Left lung (tissue), 10 donors: ENCODE measurements around the gene OTUB1. TPM values are rescaled to one million over a fixed set of nuclear protein-coding genes. Genes with fewer than 3 reads are reported as not detected.

Source experiments
- ATAC-seq: fragments of 200-7000 bp; cut with Tn5 transposase; one replicate; pipeline ENCODE4 v1.9.1; 2020; ENCODE audit warnings: moderate library complexity
- DNase-seq, 4 donors: peaks; one replicate each; pipeline ENCODE4 v3.0.0-alpha.2; 2013 to 2020
- H3K27ac ChIP-seq, 2 donors: fragments of 200-600 bp; sonication (generic) in 1 of 2; one replicate each; pipeline versions ENCODE4 v1.5.0 to v1.8.0; 2020 to 2021
- H3K27me3 ChIP-seq, 2 donors: fragments of 200-600 bp; sonication (generic) in 1 of 2; one replicate each; pipeline versions ENCODE4 v1.5.0 to v1.8.0; 2020 to 2021
- H3K36me3 ChIP-seq, 2 donors: fragments of 200-600 bp; sonication (generic) in 1 of 2; one replicate each; pipeline versions ENCODE4 v1.5.0 to v1.8.0; 2020 to 2021
- H3K4me1 ChIP-seq, 2 donors: fragments of 200-600 bp; one replicate each; pipeline ENCODE4 v1.8.0; 2021
- H3K4me3 ChIP-seq, 2 donors: fragments of 200-600 bp; sonication (generic) in 1 of 2; one replicate each; pipeline versions ENCODE4 v1.5.0 to v1.8.0; 2020 to 2021; ENCODE audit warnings: mild to moderate bottlenecking in 1 of 2
- H3K9me3 ChIP-seq, 2 donors: fragments of 200-600 bp; sonication (generic) in 1 of 2; one replicate each; pipeline versions ENCODE4 v1.5.0 to v1.8.0; 2020 to 2021
- CTCF ChIP-seq, 2 donors: fragments of 200-600 bp; sonication (generic) in 1 of 2; IDR thresholded peaks; one replicate each; pipeline versions ENCODE4 v1.5.0 to v1.8.0; 2021; ENCODE audit warnings: antibody characterized with exemption in 2 of 2
- intact Hi-C, 2 donors: fragments of 100-400 bp; cut with DNase I; formaldehyde crosslinking; loops; one replicate each; pipeline versions ENCODE4 v1.11.2 to v1.14.2; 2022
- polyA plus RNA-seq, 6 donors: library from polyadenylated mRNA; unstranded; fragments of 120-200 nt; gene quantifications; one replicate each; pipeline ENCODE4 v1.2.1, GENCODE V29; 2013; ENCODE audit not compliant: insufficient read length in 6 of 6
- total RNA-seq, 2 donors: library from RNA; stranded (reverse); fragmentation: NEBNext Ultra II Directional; extraction: Animal tissue kit (Norgen Biotek cat#: 25700); gene quantifications; one replicate each; pipeline ENCODE4 v1.2.1, GENCODE V29; 2021
- donor health status: DM: no; HTN: yes; CAD: no.
- donor health status: DM: no; HTN: no; CAD: no.

Gene OTUB1
- total and polyA plus RNA-seq, 8 donors: 65.0 to 94.8 (median 83.1) TPM

GRCh38 chr11:64013141-64013896 is 27.1 kb downstream of the OTUB1 start:
- DNase-seq (no peak), ATAC-seq (no peak)
- no peaks in the 10 kb centered on the region for H3K9me3 ChIP-seq
- H3K4me3 ChIP-seq: no peak overlapping the region
- TF ChIP-seq CTCF (IDR thresholded peaks at IDR 0.05): no peak
- H3K4me1 ChIP-seq: peaks cover 0 to 1% of the 10 kb centered on the region in 2 donors
- H3K27ac ChIP-seq: no peak overlapping the region
- intact Hi-C loops: no loop called here
- no peaks in the 10 kb centered on the region for H3K36me3 ChIP-seq
- peaks cover 0 to 10% of the 10 kb centered on the region in 2 donors for H3K27me3 ChIP-seq

DNA sequence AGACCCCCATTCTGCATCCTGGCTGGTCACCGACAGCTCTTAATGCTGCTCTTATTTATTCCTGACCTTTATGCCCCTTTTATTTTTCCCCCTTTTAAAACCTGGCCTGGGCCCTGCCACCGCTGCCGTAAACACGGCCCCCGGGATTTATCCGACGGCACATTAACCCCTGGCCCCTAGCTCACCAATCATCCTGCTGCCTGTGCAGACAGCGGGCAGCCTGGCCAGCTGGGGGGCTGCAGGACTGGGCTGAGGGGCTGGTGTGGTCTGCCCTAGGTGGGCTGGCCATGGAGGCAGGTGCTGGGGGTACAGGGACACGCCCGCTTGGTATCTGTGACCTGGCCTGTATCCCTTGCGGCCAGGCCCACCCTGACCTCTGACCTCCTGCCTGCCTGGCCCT is 28.1 kb downstream of the OTUB1 start:
- H3K4me3 ChIP-seq: no peak overlapping the region
- TF ChIP-seq CTCF (IDR thresholded peaks at IDR 0.05): no peak
- H3K9me3 ChIP-seq: no peaks in the 10 kb centered on the region
- H3K27me3 ChIP-seq: no peaks in the 10 kb centered on the region
- intact Hi-C loops: no loop called here
- H3K4me1 ChIP-seq: no peaks in the 10 kb centered on the region
- no peak for ATAC-seq
- no peak for DNase-seq
- H3K36me3 ChIP-seq: no peaks in the 10 kb centered on the region
- H3K27ac ChIP-seq: no peak overlapping the region

- intact Hi-C loops: no loop called here
- no peaks in the 10 kb centered on the region for H3K9me3 ChIP-seq
- no peaks in the 10 kb centered on the region for H3K4me1 ChIP-seq
- no peak for TF ChIP-seq CTCF (IDR thresholded peaks at IDR 0.05)
- H3K27ac ChIP-seq: no peak overlapping the region
- no peak overlapping the region for H3K4me3 ChIP-seq
- H3K36me3 ChIP-seq: no peaks in the 10 kb centered on the region
- no peak for DNase-seq
- H3K27me3 ChIP-seq: no peaks in the 10 kb centered on the region
- no peak for ATAC-seq
Observed at GRCh38 chr11:64015510-64015909, 29.3 kb downstream of the OTUB1 start.

GRCh38 chr11:64015935-64016845 is 30.0 kb downstream of the OTUB1 start:
- no peaks in the 10 kb centered on the region for H3K4me1 ChIP-seq
- no peaks in the 10 kb centered on the region for H3K9me3 ChIP-seq
- H3K36me3 ChIP-seq: no peaks in the 10 kb centered on the region
- intact Hi-C loops: no loop called here
- no peak overlapping the region for H3K4me3 ChIP-seq
- H3K27ac ChIP-seq: no peak overlapping the region
- ATAC-seq: no peak
- TF ChIP-seq CTCF (IDR thresholded peaks at IDR 0.05): no peak
- H3K27me3 ChIP-seq: no peaks in the 10 kb centered on the region
- DNase-seq: no peak

GRCh38 chr11:64017945-64018224 is 31.6 kb downstream of the OTUB1 start:
- DNase-seq: no peak

More at GRCh38 chr11:64017945-64018224, 31.6 kb downstream of the OTUB1 start:
- Histone ChIP-seq H3K36me3 (no peaks in the 10 kb centered on the region), H3K9me3 (no peaks in the 10 kb centered on the region), H3K27ac (no peak overlapping the region), H3K27me3 (no peaks in the 10 kb centered on the region), H3K4me1 (no peaks in the 10 kb centered on the region), H3K4me3 (no peak overlapping the region)
- TF ChIP-seq CTCF (IDR thresholded peaks at IDR 0.05): no peak
- intact Hi-C loops: no loop called here
- no peak for ATAC-seq
